Sigmoid colon (tissue), 4 donors: ENCODE data around the gene KDM4D.

Experiments
- EP300 ChIP-seq, 4 donors: sonication (generic); formaldehyde crosslinking; IDR thresholded peaks; one replicate each; pipeline ENCODE4 v1.6.1; 2017; ENCODE audit warnings: antibody characterized with exemption in 4 of 4
- POLR2A ChIP-seq, 2 donors: fragments of 450-650 bp; IDR thresholded peaks; one replicate each; pipeline ENCODE4 v1.6.1; 2016; ENCODE audit warnings: antibody characterized with exemption in 2 of 2, mild to moderate bottlenecking in 2 of 2, moderate library complexity in 2 of 2
- POLR2AphosphoS5 ChIP-seq, 4 donors: sonication (generic); formaldehyde crosslinking; IDR thresholded peaks; one replicate each; pipeline ENCODE4 v1.6.1; 2017; ENCODE audit warnings: antibody characterized with exemption in 4 of 4
- TF ChIP-seq, protein P1 (sequence below), 4 experiments: fragments of 450-650 bp in 3 of 4; fragments of 200-600 bp in 1 of 4; IDR thresholded peaks; one replicate each; pipeline ENCODE4 v1.5.1; 2016 to 2019; ENCODE audit warnings: antibody characterized with exemption in 4 of 4, mild to moderate bottlenecking in 3 of 4, moderate library complexity in 2 of 4

- TF ChIP-seq, protein P1, sequence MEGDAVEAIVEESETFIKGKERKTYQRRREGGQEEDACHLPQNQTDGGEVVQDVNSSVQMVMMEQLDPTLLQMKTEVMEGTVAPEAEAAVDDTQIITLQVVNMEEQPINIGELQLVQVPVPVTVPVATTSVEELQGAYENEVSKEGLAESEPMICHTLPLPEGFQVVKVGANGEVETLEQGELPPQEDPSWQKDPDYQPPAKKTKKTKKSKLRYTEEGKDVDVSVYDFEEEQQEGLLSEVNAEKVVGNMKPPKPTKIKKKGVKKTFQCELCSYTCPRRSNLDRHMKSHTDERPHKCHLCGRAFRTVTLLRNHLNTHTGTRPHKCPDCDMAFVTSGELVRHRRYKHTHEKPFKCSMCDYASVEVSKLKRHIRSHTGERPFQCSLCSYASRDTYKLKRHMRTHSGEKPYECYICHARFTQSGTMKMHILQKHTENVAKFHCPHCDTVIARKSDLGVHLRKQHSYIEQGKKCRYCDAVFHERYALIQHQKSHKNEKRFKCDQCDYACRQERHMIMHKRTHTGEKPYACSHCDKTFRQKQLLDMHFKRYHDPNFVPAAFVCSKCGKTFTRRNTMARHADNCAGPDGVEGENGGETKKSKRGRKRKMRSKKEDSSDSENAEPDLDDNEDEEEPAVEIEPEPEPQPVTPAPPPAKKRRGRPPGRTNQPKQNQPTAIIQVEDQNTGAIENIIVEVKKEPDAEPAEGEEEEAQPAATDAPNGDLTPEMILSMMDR (IDR thresholded peaks at IDR 0.05): no peak
- TF ChIP-seq POLR2A (IDR thresholded peaks at IDR 0.05) (no peak), POLR2AphosphoS5 (IDR thresholded peaks at IDR 0.05) (no peak), EP300 (IDR thresholded peaks at IDR 0.05) (no peak)
Observed at GRCh38 chr11:94934846-94935245, 38.7 kb upstream of the KDM4D start.
